Stimulated activated CD8-positive, alpha-beta memory T cell treated with anti-CD3 and anti-CD28 coated beads, Interleukin-7, amount 100 ng/mL, for 4 hours (primary cell): ENCODE results near the gene PPCDC.
"Not testable (repeated sequence)": the region's sequence is repeated elsewhere in the genome, so short reads cannot be mapped to it uniquely, and the experiment has no call there.

Experiments
- DNase-seq, 2 donors: peaks; one replicate each; pipeline ENCODE4 v3.0.0-alpha.2; 2020; ENCODE audit warnings: low read depth in 2 of 2

Gene PPCDC

GRCh38 chr15:75067123-75067830 is 43.9 kb downstream of the PPCDC start:
- DNase-seq, result peak in 1 of 2 donors; percentile 27

- DNase-seq, result no peak
Measured at GRCh38 chr15:75068748-75069147, 45.4 kb downstream of the PPCDC start.

- no peak for DNase-seq
Measured at GRCh38 chr15:75069301-75069925, 46.0 kb downstream of the PPCDC start.

- DNase-seq, result no peak
Measured at GRCh38 chr15:75070674-75071073, 47.3 kb downstream of the PPCDC start.

GRCh38 chr15:75073197-75073596 is 49.8 kb downstream of the PPCDC start:
- no peak for DNase-seq

GRCh38 chr15:75076277-75076676 is 52.9 kb downstream of the PPCDC start:
- DNase-seq, result no peak

GRCh38 chr15:75077551-75077961 is 54.2 kb downstream of the PPCDC start:
- peak in 1 of 2 donors; percentile 17 for DNase-seq

GRCh38 chr15:75081150-75081549 is 57.8 kb downstream of the PPCDC start:
- DNase-seq, result no peak

GRCh38 chr15:75082689-75083088 is 59.3 kb downstream of the PPCDC start:
- no peak for DNase-seq

GRCh38 chr15:75085708-75086107 is 62.3 kb downstream of the PPCDC start:
- DNase-seq, result not testable (repeated sequence)

- DNase-seq, result no peak
Measured at GRCh38 chr15:75089456-75090387, 66.3 kb downstream of the PPCDC start.

GRCh38 chr15:75090388-75090734 is 67.0 kb downstream of the PPCDC start:
- DNase-seq, result no peak

GRCh38 chr15:75091814-75092213 is 68.4 kb downstream of the PPCDC start:
- no peak for DNase-seq

GRCh38 chr15:75094961-75095478 is 71.6 kb downstream of the PPCDC start:
- DNase-seq, result not testable (repeated sequence)

- DNase-seq, result no peak
Measured at GRCh38 chr15:75095594-75095993, 72.2 kb downstream of the PPCDC start.

GRCh38 chr15:75097939-75098338 is 74.5 kb downstream of the PPCDC start:
- DNase-seq, result no peak

- no peak for DNase-seq
Measured at GRCh38 chr15:75098404-75098803, 75.0 kb downstream of the PPCDC start.
